GM12892 (cell line): ENCODE measurements around the gene LYRM4.

ENCODE experiments used
- POLR2A ChIP-seq: IDR thresholded peaks from 2 replicates; pipeline ENCODE4 v1.6.1; 2011; ENCODE audit warnings: low read depth, low read length, control low read depth
- POLR2AphosphoS5 ChIP-seq: IDR thresholded peaks from 2 replicates; pipeline ENCODE4 v1.6.1; 2011; ENCODE audit warnings: low read depth, low read length, control low read depth

GRCh38 chr6:5293692-5294091, 32.9 kb upstream of the LYRM4 start:
- TF ChIP-seq POLR2AphosphoS5 (no peak), POLR2A (no peak)
